Stimulated activated naive CD8-positive, alpha-beta T cell treated with anti-CD3 and anti-CD28 coated beads, Interleukin-15, amount 100 ng/mL, for 72 hours (primary cell): Measurements from ENCODE around the gene FBXW12.

Source experiments
- ATAC-seq: fragments of 150-1000 bp; cut with Tn5 transposase; 2 replicates; pipeline ENCODE4 v1.10.0; 2021; ENCODE audit warnings: mild to moderate bottlenecking, moderate library complexity
- DNase-seq, 2 donors: peaks; one replicate each; pipeline ENCODE4 v3.0.0; 2021 to 2022
- H3K27ac Mint-ChIP-seq, 2 donors: one replicate each; pipeline ENCODE4 v1.8.0; 2022; ENCODE audit warnings: mild to moderate bottlenecking in 2 of 2, mixed read lengths in 2 of 2, moderate library complexity in 2 of 2
- H3K27me3 Mint-ChIP-seq: one replicate; pipeline ENCODE4 v1.8.0; 2022; ENCODE audit warnings: mixed read lengths
- H3K4me1 Mint-ChIP-seq: one replicate; pipeline ENCODE4 v1.8.0; 2022; ENCODE audit warnings: mild to moderate bottlenecking, mixed read lengths
- H3K4me3 Mint-ChIP-seq, 2 donors: one replicate each; pipeline ENCODE4 v1.8.0; 2022; ENCODE audit warnings: mild to moderate bottlenecking in 2 of 2, mixed read lengths in 2 of 2, moderate library complexity in 1 of 2
- H3K9me3 Mint-ChIP-seq, 2 donors: one replicate each; pipeline ENCODE4 v1.8.0; 2022; ENCODE audit warnings: mixed read lengths in 2 of 2

The FBXW12 gene

GRCh38 chr3:48364840-48365239 lies 7.2 kb upstream of the FBXW12 start:
- Mint-ChIP-seq H3K27ac (no peak overlapping the region), H3K9me3 (peaks cover 27 to 30% of the 10 kb centered on the region in 2 donors), H3K27me3 (no peaks in the 10 kb centered on the region), H3K4me1 (no peaks in the 10 kb centered on the region), H3K4me3 (no peak overlapping the region)
- no peak for ATAC-seq
- no peak for DNase-seq

DNA sequence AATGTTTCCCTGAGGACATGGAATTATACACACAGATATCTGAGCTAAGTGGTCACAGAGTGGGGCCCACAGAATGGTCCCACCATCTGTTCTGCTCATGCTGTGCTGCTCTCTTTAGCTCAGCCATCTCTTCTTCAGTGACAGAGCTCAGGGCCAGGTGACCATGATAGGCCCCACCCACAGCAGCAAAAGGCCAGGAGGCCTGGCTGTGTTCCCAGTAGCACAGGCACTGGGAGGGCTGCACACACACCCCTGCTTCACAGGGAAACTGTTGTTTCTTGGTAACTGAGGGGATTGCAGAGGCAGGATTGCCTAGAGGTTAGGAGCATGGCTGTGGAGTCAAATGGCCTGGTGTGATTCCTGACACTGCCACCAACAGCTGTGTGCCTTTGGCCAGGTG lies 4.8 kb upstream of the FBXW12 start:
- no peak overlapping the region for H3K27ac Mint-ChIP-seq
- DNase-seq: no peak
- no peak for ATAC-seq
- H3K4me3 Mint-ChIP-seq: no peak overlapping the region
- H3K9me3 Mint-ChIP-seq: peaks cover 9 to 15% of the 10 kb centered on the region in 2 donors
- H3K4me1 Mint-ChIP-seq: no peaks in the 10 kb centered on the region
- H3K27me3 Mint-ChIP-seq: no peaks in the 10 kb centered on the region

- H3K9me3 Mint-ChIP-seq: peaks cover 2 to 3% of the 10 kb centered on the region in 2 donors
- no peaks in the 10 kb centered on the region for H3K4me1 Mint-ChIP-seq
- DNase-seq: no peak
- no peak overlapping the region for H3K27ac Mint-ChIP-seq
- ATAC-seq: no peak
- no peak overlapping the region for H3K4me3 Mint-ChIP-seq
- no peaks in the 10 kb centered on the region for H3K27me3 Mint-ChIP-seq
Observed at GRCh38 chr3:48369693-48370332, 2.2 kb upstream of the FBXW12 start.

GRCh38 chr3:48370333-48370713 lies 1.7 kb upstream of the FBXW12 start:
- no peak overlapping the region for H3K27ac Mint-ChIP-seq
- no peaks in the 10 kb centered on the region for H3K9me3 Mint-ChIP-seq
- no peak for DNase-seq
- H3K4me3 Mint-ChIP-seq: no peak overlapping the region
- H3K4me1 Mint-ChIP-seq: no peaks in the 10 kb centered on the region
- no peaks in the 10 kb centered on the region for H3K27me3 Mint-ChIP-seq
- no peak for ATAC-seq

- Mint-ChIP-seq H3K4me1 (no peaks in the 10 kb centered on the region), H3K27ac (no peak overlapping the region), H3K9me3 (no peaks in the 10 kb centered on the region), H3K4me3 (no peak overlapping the region), H3K27me3 (no peaks in the 10 kb centered on the region)
- DNase-seq (no peak), ATAC-seq (no peak)
Observed at GRCh38 chr3:48372377-48372770, 355 bp downstream of the FBXW12 start.

- DNase-seq: no peak
Observed at GRCh38 chr3:48372862-48373435, 930 bp downstream of the FBXW12 start.

DNA sequence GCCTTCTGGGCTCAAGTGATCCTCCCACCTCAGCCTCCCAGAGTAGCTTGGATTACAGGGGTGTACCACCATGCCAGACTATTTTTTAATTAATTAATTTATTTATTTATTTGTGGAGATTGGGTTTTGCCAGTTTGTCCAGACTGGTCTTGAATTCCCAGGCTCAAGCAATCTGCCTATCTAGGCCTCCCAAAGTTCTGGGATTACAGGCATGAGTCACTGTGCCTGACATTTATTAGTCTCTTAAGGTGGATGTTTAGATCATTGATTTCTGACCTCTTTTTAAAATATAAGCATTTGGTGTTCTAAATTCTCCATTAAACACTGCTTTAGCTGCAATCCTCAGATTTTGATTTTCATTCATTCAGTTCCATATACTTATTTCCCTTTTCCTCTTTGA lies 15.6 kb downstream of the FBXW12 start:
- H3K4me3 Mint-ChIP-seq: no peak overlapping the region
- H3K4me1 Mint-ChIP-seq: no peaks in the 10 kb centered on the region
- no peak overlapping the region for H3K27ac Mint-ChIP-seq
- DNase-seq (no peak), ATAC-seq (no peak)
- H3K9me3 Mint-ChIP-seq: no peaks in the 10 kb centered on the region
- peaks cover 26% of the 10 kb centered on the region for H3K27me3 Mint-ChIP-seq

More at GRCh38 chr3:48372862-48373435, 930 bp downstream of the FBXW12 start:
- H3K9me3 Mint-ChIP-seq: no peaks in the 10 kb centered on the region
- no peaks in the 10 kb centered on the region for H3K4me1 Mint-ChIP-seq
- no peaks in the 10 kb centered on the region for H3K27me3 Mint-ChIP-seq
- no peak for ATAC-seq
- peak overlapping the region in 1 of 2 donors; percentile 1 for H3K27ac Mint-ChIP-seq
- no peak overlapping the region for H3K4me3 Mint-ChIP-seq

- ATAC-seq (no peak), DNase-seq (no peak)
- Mint-ChIP-seq H3K4me3 (no peak overlapping the region), H3K4me1 (no peaks in the 10 kb centered on the region), H3K27ac (no peak overlapping the region), H3K9me3 (no peaks in the 10 kb centered on the region), H3K27me3 (peaks cover 13% of the 10 kb centered on the region)
Observed at GRCh38 chr3:48388966-48389365, 16.9 kb downstream of the FBXW12 start.

DNA sequence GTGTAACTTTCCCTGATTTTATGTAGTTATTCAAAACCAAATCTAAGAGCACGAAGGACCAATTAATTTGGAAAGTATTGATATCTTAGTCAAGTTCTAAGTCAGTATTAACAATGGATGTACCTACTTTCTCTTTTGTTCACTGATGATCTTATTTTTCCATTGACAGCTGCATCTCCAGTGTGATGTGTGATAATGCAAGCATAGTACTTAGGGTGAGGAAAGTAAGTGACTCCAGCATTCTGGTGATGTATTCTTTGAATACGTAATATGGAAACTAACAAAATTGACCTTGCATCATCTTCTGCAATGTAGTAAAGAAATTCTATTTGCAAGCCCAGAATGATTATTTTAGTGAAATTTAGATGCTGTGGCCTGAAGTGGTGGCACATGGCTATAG lies 22.4 kb downstream of the FBXW12 start:
- DNase-seq (no peak), ATAC-seq (no peak)
- H3K27ac Mint-ChIP-seq: peak overlapping the region in 1 of 2 donors; percentile 23

GRCh38 chr3:48395714-48396113 lies 23.7 kb downstream of the FBXW12 start:
- no peak overlapping the region for H3K27ac Mint-ChIP-seq

More for the DNA sequence above, 22.4 kb downstream of the FBXW12 start:
- H3K4me1 Mint-ChIP-seq: no peaks in the 10 kb centered on the region
- no peaks in the 10 kb centered on the region for H3K9me3 Mint-ChIP-seq
- peaks cover 9% of the 10 kb centered on the region for H3K27me3 Mint-ChIP-seq
- H3K4me3 Mint-ChIP-seq: no peak overlapping the region

GRCh38 chr3:48397767-48398681 lies 26.0 kb downstream of the FBXW12 start:
- peak in 1 of 2 donors; percentile 6 for DNase-seq
- H3K4me1 Mint-ChIP-seq: no peaks in the 10 kb centered on the region
- H3K27me3 Mint-ChIP-seq: peaks cover 14% of the 10 kb centered on the region
- H3K4me3 Mint-ChIP-seq: no peak overlapping the region
- no peak for ATAC-seq
- no peak overlapping the region for H3K27ac Mint-ChIP-seq
- H3K9me3 Mint-ChIP-seq: no peaks in the 10 kb centered on the region

More at GRCh38 chr3:48395714-48396113, 23.7 kb downstream of the FBXW12 start:
- no peak for ATAC-seq
- peaks cover 14% of the 10 kb centered on the region for H3K27me3 Mint-ChIP-seq
- no peak for DNase-seq
- H3K4me3 Mint-ChIP-seq: no peak overlapping the region
- H3K9me3 Mint-ChIP-seq: no peaks in the 10 kb centered on the region
- no peaks in the 10 kb centered on the region for H3K4me1 Mint-ChIP-seq

DNA sequence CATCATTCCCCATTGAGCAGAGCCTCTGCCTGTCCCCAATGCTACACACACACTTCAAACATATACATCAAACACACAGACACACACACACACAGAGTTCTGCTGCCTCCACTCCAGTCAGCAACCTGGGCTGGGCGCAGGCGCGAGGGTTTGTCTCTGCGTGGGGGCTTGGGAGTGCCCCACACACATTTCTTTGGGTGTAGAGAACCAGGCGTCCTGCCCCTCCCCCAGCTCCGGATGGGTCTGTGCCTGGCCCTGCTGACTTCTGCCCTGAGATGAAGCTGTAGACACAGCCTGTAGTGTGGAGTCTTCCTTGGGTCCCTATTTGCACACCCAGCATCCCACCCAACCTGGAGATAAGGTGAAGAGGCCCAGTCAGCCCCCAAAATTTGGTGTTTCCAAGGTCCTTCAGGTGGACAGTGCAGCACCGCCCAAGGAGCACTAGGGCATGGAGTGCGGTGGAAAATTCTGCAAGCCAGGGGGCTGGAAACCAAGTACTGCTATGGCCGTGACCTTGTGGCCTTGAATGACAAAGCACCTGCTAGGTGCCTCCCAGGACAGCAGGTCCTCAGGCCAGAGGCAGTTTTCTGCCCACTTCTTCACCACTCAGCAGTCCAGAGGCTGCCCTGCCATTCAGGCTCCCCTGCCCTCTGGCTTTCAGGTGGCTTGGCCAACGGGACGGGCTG lies 26.8 kb downstream of the FBXW12 start:
- ATAC-seq (no peak), DNase-seq (peak in 1 of 2 donors; percentile 6)
- Mint-ChIP-seq H3K4me3 (no peak overlapping the region), H3K9me3 (no peaks in the 10 kb centered on the region), H3K27me3 (peaks cover 14% of the 10 kb centered on the region), H3K4me1 (no peaks in the 10 kb centered on the region), H3K27ac (no peak overlapping the region)

DNA sequence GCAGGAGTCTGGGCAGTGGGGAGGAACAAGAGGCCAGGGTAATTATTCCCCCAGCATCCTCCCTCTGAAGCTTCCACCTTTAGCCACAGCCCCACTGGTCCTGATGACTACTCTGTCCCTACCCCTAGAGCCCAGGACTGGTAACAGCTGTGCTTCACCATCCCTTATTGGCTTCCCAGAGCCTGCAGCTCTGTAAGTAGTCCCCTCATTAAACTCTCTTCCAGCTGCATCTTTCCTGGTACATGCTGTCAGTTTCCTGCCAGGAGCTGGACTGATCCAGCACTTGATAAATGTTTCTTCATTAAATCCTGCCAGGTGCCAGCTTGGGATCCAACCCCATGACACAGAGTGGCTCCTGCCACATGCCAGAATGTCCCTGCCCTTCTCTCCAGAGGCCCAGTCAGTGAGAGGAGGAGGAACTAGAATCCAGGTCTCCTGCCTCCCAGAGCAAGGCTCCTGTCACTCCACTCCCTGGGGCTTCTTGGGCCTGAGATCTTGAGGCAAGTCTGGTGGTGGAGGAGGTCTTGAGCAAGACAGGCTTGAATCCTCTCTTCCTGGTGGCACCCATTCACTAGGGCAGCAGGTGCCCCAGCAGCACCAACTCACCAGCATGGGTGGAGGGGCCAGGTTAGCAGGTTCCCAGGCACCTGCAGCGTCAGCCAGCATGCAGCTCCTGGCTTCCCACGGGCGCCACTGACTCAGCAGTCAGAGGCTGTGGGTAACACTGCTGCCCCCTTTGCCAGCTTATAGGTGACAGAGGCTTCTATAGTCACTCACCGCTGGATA lies 27.6 kb downstream of the FBXW12 start:
- no peaks in the 10 kb centered on the region for H3K9me3 Mint-ChIP-seq
- H3K4me3 Mint-ChIP-seq: no peak overlapping the region
- H3K27me3 Mint-ChIP-seq: peaks cover 14% of the 10 kb centered on the region
- ATAC-seq: no peak
- no peaks in the 10 kb centered on the region for H3K4me1 Mint-ChIP-seq
- H3K27ac Mint-ChIP-seq: no peak overlapping the region
- DNase-seq: peak in 1 of 2 donors; percentile 7

DNA sequence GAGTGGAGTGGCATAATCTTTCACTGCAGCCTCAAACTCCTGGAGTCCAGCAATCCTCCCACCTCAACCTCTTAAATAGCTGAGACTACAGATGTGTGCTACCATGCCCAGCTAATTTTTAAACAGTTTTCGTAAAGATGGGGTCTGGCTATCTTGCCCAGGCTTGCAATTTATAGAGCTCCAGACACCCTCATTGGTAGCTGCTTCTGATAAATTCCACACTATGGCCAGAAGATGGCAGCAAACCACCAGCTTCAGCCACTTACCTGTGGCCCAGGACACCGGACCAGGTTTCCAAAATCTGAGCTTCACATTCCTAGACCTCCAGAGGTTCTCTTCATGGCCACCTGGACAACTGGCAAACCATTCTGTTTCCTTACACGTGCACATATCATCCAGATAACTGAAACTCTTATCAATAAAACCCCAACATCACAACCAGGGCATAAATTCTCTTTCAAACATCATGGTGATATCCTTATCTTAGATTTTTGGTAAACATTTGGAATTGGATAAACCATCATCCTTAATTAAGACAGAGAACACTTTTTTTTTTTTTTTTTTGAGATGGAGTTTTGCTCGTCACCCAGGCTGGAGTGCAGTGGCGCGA lies 28.9 kb downstream of the FBXW12 start:
- Mint-ChIP-seq H3K9me3 (no peaks in the 10 kb centered on the region), H3K27ac (peak overlapping the region in 1 of 2 donors; percentile 85)
- ATAC-seq: peak; percentile 79

More for the DNA sequence above, 28.9 kb downstream of the FBXW12 start:
- Mint-ChIP-seq H3K4me1 (no peaks in the 10 kb centered on the region), H3K4me3 (no peak overlapping the region), H3K27me3 (peaks cover 11% of the 10 kb centered on the region)
- DNase-seq: peak; percentile 57 to 61
